KBM-7 (cell line): ENCODE data around the gene LDAH.

Source experiments
- DNase-seq: peaks from one replicate; pipeline ENCODE4 v3.0.0-alpha.2; 2015
- in situ Hi-C: fragments of 300-500 bp; cut with MboI; formaldehyde crosslinking; loops from 2 replicates; pipeline ENCODE4 v1.14.3; 2020; ENCODE audit warnings: low sequenced_read_pairs, low pct_unique_long_range_greater_than_20kb, mixed read lengths

The LDAH gene

GRCh38 chr2:20692081-20692480 is 130.8 kb downstream of the LDAH start:
- in situ Hi-C loops = no loop called here
- DNase-seq = no peak

GRCh38 chr2:20691076-20691734 is 131.7 kb downstream of the LDAH start:
- no peak for DNase-seq
- in situ Hi-C loops = no loop called here

GRCh38 chr2:20689428-20690264 is 133.3 kb downstream of the LDAH start:
- in situ Hi-C loops = no loop called here
- DNase-seq = no peak

- in situ Hi-C loops = no loop called here
These were observed 135.6 kb downstream of the LDAH start for GRCh38 chr2:20687260-20687832.

GRCh38 chr2:20684581-20685063 is 138.3 kb downstream of the LDAH start:
- no peak for DNase-seq
- in situ Hi-C loops = no loop called here

More at GRCh38 chr2:20687260-20687832, 135.6 kb downstream of the LDAH start:
- DNase-seq = no peak

- in situ Hi-C loops = no loop called here
- DNase-seq = peak; percentile 43
These were observed 140.6 kb downstream of the LDAH start for GRCh38 chr2:20682167-20682920.

GRCh38 chr2:20680744-20681375 is 142.0 kb downstream of the LDAH start:
- in situ Hi-C loops = no loop called here
- no peak for DNase-seq

GRCh38 chr2:20678780-20679179 is 144.1 kb downstream of the LDAH start:
- in situ Hi-C loops = no loop called here
- no peak for DNase-seq

- no peak for DNase-seq
- in situ Hi-C loops = no loop called here
These were observed 144.9 kb downstream of the LDAH start for GRCh38 chr2:20678086-20678395.

GRCh38 chr2:20677301-20678085 is 145.4 kb downstream of the LDAH start:
- in situ Hi-C loops = no loop called here

GRCh38 chr2:20676353-20677215 is 146.3 kb downstream of the LDAH start:
- DNase-seq = peak; percentile 18
- in situ Hi-C loops = no loop called here

More at GRCh38 chr2:20677301-20678085, 145.4 kb downstream of the LDAH start:
- peak; percentile 21 for DNase-seq

GRCh38 chr2:20675701-20676352 is 147.1 kb downstream of the LDAH start:
- in situ Hi-C loops = no loop called here
- peak; percentile 39 for DNase-seq

- DNase-seq = no peak
- in situ Hi-C loops = no loop called here
These were observed 147.8 kb downstream of the LDAH start for GRCh38 chr2:20674974-20675679.

GRCh38 chr2:20674309-20674965 is 148.5 kb downstream of the LDAH start:
- in situ Hi-C loops = no loop called here
- DNase-seq = no peak

- DNase-seq = no peak
- in situ Hi-C loops = no loop called here
These were observed 149.1 kb downstream of the LDAH start for GRCh38 chr2:20673686-20674308.
